HepG2 (cell line): ENCODE measurements around the gene TRIM7. TPM values are rescaled to one million over a fixed set of nuclear protein-coding genes. Genes with fewer than 3 reads are reported as not detected.

Experiments used
- CENPT ChIP-seq: sonication (generic); formaldehyde crosslinking; IDR thresholded peaks from 2 replicates; pipeline ENCODE4 v1.8.0; 2022; ENCODE audit warnings: low read depth, mild to moderate bottlenecking, moderate library complexity, missing genetic modification reagents
- CSRNP2 ChIP-seq: sonication (generic); formaldehyde crosslinking; conservative IDR thresholded peaks from 2 replicates; pipeline ENCODE4 v1.8.0; 2022; ENCODE audit warnings: low read depth, missing genetic modification reagents
- DMAP1 ChIP-seq: IDR thresholded peaks from 2 replicates; pipeline ENCODE4 v1.6.1; 2016
- FOXO4 ChIP-seq: sonication (generic); formaldehyde crosslinking; conservative IDR thresholded peaks from 2 replicates; pipeline ENCODE4 v1.8.1; 2023; ENCODE audit warnings: missing genetic modification reagents
- KMT2A ChIP-seq: sonication (generic); formaldehyde crosslinking; IDR thresholded peaks from 2 replicates; pipeline ENCODE4 v1.4.0; 2020; ENCODE audit warnings: missing genetic modification reagents
- POGK ChIP-seq: sonication (generic); formaldehyde crosslinking; conservative IDR thresholded peaks from 2 replicates; pipeline ENCODE4 v1.8.0; 2022; ENCODE audit warnings: mild to moderate bottlenecking, moderate library complexity, missing genetic modification reagents
- SNAPC5 ChIP-seq: sonication (generic); formaldehyde crosslinking; IDR thresholded peaks from 2 replicates; pipeline ENCODE4 v1.8.1; 2023; ENCODE audit warnings: mild to moderate bottlenecking, missing genetic modification reagents, borderline replicate concordance
- U2AF1 ChIP-seq: fragments of 200-400 bp; formaldehyde crosslinking; optimal IDR thresholded peaks from 2 replicates; pipeline ENCODE3; 2017; ENCODE audit warnings: mild to moderate bottlenecking, low read depth, low read length
- YY1 ChIP-seq: IDR thresholded peaks from 2 replicates; pipeline ENCODE4 v1.6.1; 2011; ENCODE audit warnings: low read length, low read depth, moderate library complexity, mild to moderate bottlenecking; ENCODE audit not compliant: insufficient read depth, insufficient replicate concordance
- ZFP41 ChIP-seq: sonication (generic); formaldehyde crosslinking; IDR thresholded peaks from 2 replicates; pipeline ENCODE4 v1.4.0; 2020; ENCODE audit warnings: mild to moderate bottlenecking, missing genetic modification reagents, borderline replicate concordance
- ZNF10 ChIP-seq: sonication (generic); formaldehyde crosslinking; IDR thresholded peaks from 2 replicates; pipeline ENCODE4 v1.4.0; 2020; ENCODE audit warnings: mild to moderate bottlenecking, low read depth, missing genetic modification reagents, borderline replicate concordance
- ZNF205 ChIP-seq: IDR thresholded peaks from 2 replicates; pipeline ENCODE4 v1.6.1; 2018; ENCODE audit warnings: missing biosample characterization, missing genetic modification reagents
- ZNF543 ChIP-seq: sonication (generic); formaldehyde crosslinking; IDR thresholded peaks from 2 replicates; pipeline ENCODE4 v1.4.0; 2020; ENCODE audit warnings: mild to moderate bottlenecking, missing genetic modification reagents
- ZNF775 ChIP-seq: sonication (generic); formaldehyde crosslinking; IDR thresholded peaks from 2 replicates; pipeline ENCODE4 v1.4.0; 2020; ENCODE audit warnings: missing genetic modification reagents, mild to moderate bottlenecking, moderate library complexity, borderline replicate concordance
- ZSCAN9 ChIP-seq: IDR thresholded peaks from 2 replicates; pipeline ENCODE4 v1.6.1; 2016; ENCODE audit warnings: borderline replicate concordance
- ZZZ3 ChIP-seq: sonication (generic); formaldehyde crosslinking; IDR thresholded peaks from 2 replicates; pipeline ENCODE4 v1.4.0; 2020; ENCODE audit warnings: missing genetic modification reagents, mild to moderate bottlenecking, borderline replicate concordance
- polyA plus RNA-seq, 8 experiments: library from polyadenylated mRNA; depleted of rRNA in 3 of 8; stranded (reverse) in 7 of 8; unstranded in 1 of 8; fragments of >200 nt; fragmentation: Illumina TruSeq in 4 of 8; extraction: Trizol in 4 of 8; gene quantifications; 2 replicates each; pipeline versions ENCODE4 v1.2.1 to v1.2.3, GENCODE V29; 2011 to 2016; ENCODE audit warnings: low read depth in 4 of 8, missing spikeins in 1 of 8, mixed read lengths in 1 of 8; ENCODE audit not compliant: insufficient read depth in 1 of 8
- total RNA-seq, 5 experiments: library from RNA; depleted of rRNA; stranded (reverse); fragments of >200 nt; fragmentation: Illumina TruSeq; extraction: Trizol; gene quantifications; 2 replicates each; pipeline ENCODE4 v1.2.3, GENCODE V29; 2016; ENCODE audit warnings: low read depth in 1 of 5
- TF ChIP-seq, protein P1 (sequence below): sonication (generic); formaldehyde crosslinking; conservative IDR thresholded peaks from 2 replicates; pipeline ENCODE4 v1.4.0; 2020; ENCODE audit warnings: missing genetic modification reagents

Gene TRIM7
- total and polyA plus RNA-seq, 2 of the 13 experiments (the other 11 are each of a cell fraction or from before 2014, with no cell fraction given): 0.13 TPM; not detected in 1

GRCh38 chr5:181192337-181193046 is 12.5 kb downstream of the TRIM7 start (continued):
- TF ChIP-seq SNAPC5 (CRISPR knock-in tag) (no peak), FOXO4 (0 out of 2 replicates have a peak, but pooled peaks have one; percentile 18), U2AF1 (no peak), ZFP41 (no peak), CSRNP2 (CRISPR knock-in tag) (no peak), POGK (CRISPR knock-in tag) (no peak), ZNF775 (CRISPR knock-in tag) (no peak), ZNF10 (no peak), DMAP1 (CRISPR knock-in tag) (no peak), ZSCAN9 (CRISPR knock-in tag) (no peak), ZNF543 (no peak), YY1 (no peak), KMT2A (no peak), ZZZ3 (CRISPR knock-in tag) (no peak), ZNF205 (CRISPR knock-in tag) (no peak), CENPT (no peak)
- TF ChIP-seq, protein P1, sequence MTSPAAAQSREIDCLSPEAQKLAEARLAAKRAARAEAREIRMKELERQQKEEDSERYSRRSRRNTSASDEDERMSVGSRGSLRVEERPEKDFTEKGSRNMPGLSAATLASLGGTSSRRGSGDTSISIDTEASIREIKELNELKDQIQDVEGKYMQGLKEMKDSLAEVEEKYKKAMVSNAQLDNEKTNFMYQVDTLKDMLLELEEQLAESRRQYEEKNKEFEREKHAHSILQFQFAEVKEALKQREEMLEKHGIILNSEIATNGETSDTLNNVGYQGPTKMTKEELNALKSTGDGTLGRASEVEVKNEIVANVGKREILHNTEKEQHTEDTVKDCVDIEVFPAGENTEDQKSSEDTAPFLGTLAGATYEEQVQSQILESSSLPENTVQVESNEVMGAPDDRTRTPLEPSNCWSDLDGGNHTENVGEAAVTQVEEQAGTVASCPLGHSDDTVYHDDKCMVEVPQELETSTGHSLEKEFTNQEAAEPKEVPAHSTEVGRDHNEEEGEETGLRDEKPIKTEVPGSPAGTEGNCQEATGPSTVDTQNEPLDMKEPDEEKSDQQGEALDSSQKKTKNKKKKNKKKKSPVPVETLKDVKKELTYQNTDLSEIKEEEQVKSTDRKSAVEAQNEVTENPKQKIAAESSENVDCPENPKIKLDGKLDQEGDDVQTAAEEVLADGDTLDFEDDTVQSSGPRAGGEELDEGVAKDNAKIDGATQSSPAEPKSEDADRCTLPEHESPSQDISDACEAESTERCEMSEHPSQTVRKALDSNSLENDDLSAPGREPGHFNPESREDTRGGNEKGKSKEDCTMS (CRISPR knock-in tag): no peak
